HepG2 (cell line): Measurements from ENCODE around the gene CAVIN3. TPM values are rescaled to one million over a fixed set of nuclear protein-coding genes. Genes with fewer than 3 reads are reported as not detected.

Experiments
- ATAC-seq: fragments of 200-7000 bp; cut with Tn5 transposase; 3 replicates; pipeline ENCODE4 v1.9.1; 2020; ENCODE audit warnings: mild to moderate bottlenecking, moderate library complexity
- BruUV-seq: library from RNA; stranded (reverse); fragments of 400-500 nt; replicated peaks from 2 replicates; lab custom pipeline; 2021; lab: Mats Ljungman, UMichigan
- CTCF ChIA-PET: fragments of 300-600 bp; formaldehyde crosslinking; extraction: SDS; loops from one replicate; lab custom pipeline; 2021; ENCODE audit warnings: low total read pairs, inconsistent platforms, low intra/inter-chr PET ratio; lab: Yijun Ruan, JAX
- POLR2A ChIA-PET: fragments of 350-600 bp; sonication (Branson Sonifier 250); formaldehyde crosslinking; loops from one replicate; lab custom pipeline; 2020; ENCODE audit warnings: antibody characterized with exemption, inconsistent platforms; lab: Yijun Ruan, JAX
- DNase-seq: peaks from one replicate; pipeline ENCODE4 v3.0.0-alpha.2; 2015; ENCODE audit warnings: low spot score
- FAIRE-seq: peaks from 3 replicates; lab custom pipeline; 2011; peaks lifted over from hg19 to GRCh38; lab: Jason Lieb, UNC
- H2AFZ ChIP-seq: one replicate; pipeline ENCODE4 v1.6.1; 2011; ENCODE audit warnings: low read length, inconsistent platforms
- H3K27ac ChIP-seq: fragments of 300-600 bp; 3 replicates; pipeline ENCODE4 v1.8.0; 2011; ENCODE audit warnings: mixed run types, mild to moderate bottlenecking, mixed read lengths, low read length, inconsistent platforms; ENCODE audit not compliant: insufficient read depth; ENCODE audit errors: extremely low read length
- H3K27me3 ChIP-seq, 2 experiments: fragments of 200-600 bp in 1 of 2; 2 replicates in 1 of 2; 3 replicates in 1 of 2; pipeline versions ENCODE4 v1.6.0 to v1.8.0; 2011; ENCODE audit warnings: low read length in 2 of 2, mild to moderate bottlenecking in 2 of 2, moderate library complexity in 2 of 2, inconsistent platforms in 1 of 2; ENCODE audit not compliant: insufficient read depth in 2 of 2, control insufficient read depth in 1 of 2
- H3K36me3 ChIP-seq, 2 experiments: fragments of 200-600 bp in 1 of 2; replicated peaks in 1 of 2; 2 replicates in 1 of 2; 3 replicates in 1 of 2; pipeline versions ENCODE4 v1.5.1 to v1.8.0; 2011; ENCODE audit warnings: low read length in 2 of 2, inconsistent platforms in 1 of 2; ENCODE audit not compliant: insufficient read depth in 2 of 2, control insufficient read depth in 1 of 2
- H3K4me1 ChIP-seq: 2 replicates; pipeline ENCODE4 v1.5.1; 2012; ENCODE audit warnings: low read length, inconsistent platforms; ENCODE audit not compliant: insufficient read depth
- H3K4me2 ChIP-seq: 2 replicates; pipeline ENCODE4 v1.6.0; 2011; ENCODE audit warnings: low read depth, low read length, inconsistent platforms
- H3K4me3 ChIP-seq, 3 experiments: fragments of 200-600 bp in 1 of 3; sonication (generic), shearing (Covaris generic) in 1 of 3; replicated peaks in 1 of 3; 2 replicates each; pipeline ENCODE4 v1.5.1; 2011 to 2016; ENCODE audit warnings: low read length in 3 of 3, inconsistent platforms in 2 of 3, low read depth in 2 of 3, mild to moderate bottlenecking in 2 of 3, control low read depth in 1 of 3, mixed read lengths in 1 of 3; ENCODE audit not compliant: insufficient read depth in 1 of 3
- H3K79me2 ChIP-seq: one replicate; pipeline ENCODE4 v1.6.1; 2011; ENCODE audit warnings: low read length, inconsistent platforms; ENCODE audit not compliant: insufficient read depth
- H3K9ac ChIP-seq: 2 replicates; pipeline ENCODE4 v1.6.0; 2011; ENCODE audit warnings: mild to moderate bottlenecking, low read depth, low read length, inconsistent platforms; ENCODE audit not compliant: insufficient read depth
- H3K9me3 ChIP-seq: 2 replicates; pipeline ENCODE4 v1.5.1; 2012; ENCODE audit warnings: mild to moderate bottlenecking, low read length
- H4K20me1 ChIP-seq: 2 replicates; pipeline ENCODE4 v1.6.0; 2011; ENCODE audit warnings: inconsistent platforms, mild to moderate bottlenecking, low read length, moderate library complexity; ENCODE audit not compliant: insufficient read depth
- ARNT2 ChIP-seq: sonication (generic); formaldehyde crosslinking; IDR thresholded peaks from 2 replicates; pipeline ENCODE4 v1.8.0; 2022; ENCODE audit warnings: mild to moderate bottlenecking, low read depth, missing genetic modification reagents, moderate library complexity
- KAT7 ChIP-seq: IDR thresholded peaks from 2 replicates; pipeline ENCODE4 v1.6.1; 2018; ENCODE audit warnings: borderline replicate concordance, missing compliant biosample characterization
- MIER2 ChIP-seq: IDR thresholded peaks from 2 replicates; pipeline ENCODE4 v1.6.1; 2016; ENCODE audit warnings: missing biosample characterization, missing genetic modification reagents
- NFE2L1 ChIP-seq: sonication (generic); formaldehyde crosslinking; IDR thresholded peaks from 2 replicates; pipeline ENCODE4 v1.4.0; 2020; ENCODE audit warnings: missing genetic modification reagents, mild to moderate bottlenecking, borderline replicate concordance
- STAT6 ChIP-seq: sonication (generic); formaldehyde crosslinking; IDR thresholded peaks from 2 replicates; pipeline ENCODE4 v1.4.0; 2020; ENCODE audit warnings: missing genetic modification reagents, mild to moderate bottlenecking, borderline replicate concordance
- TAF1 ChIP-seq: sonication (generic); formaldehyde crosslinking; IDR thresholded peaks from 2 replicates; pipeline ENCODE4 v1.4.0; 2020; ENCODE audit warnings: missing genetic modification reagents
- TOE1 ChIP-seq: sonication (generic); formaldehyde crosslinking; IDR thresholded peaks from 2 replicates; pipeline ENCODE4 v1.4.0; 2020; ENCODE audit warnings: mild to moderate bottlenecking, missing genetic modification reagents
- XRCC5 ChIP-seq: fragments of 200-400 bp; formaldehyde crosslinking; optimal IDR thresholded peaks from 2 replicates; pipeline ENCODE3; 2017; ENCODE audit warnings: mild to moderate bottlenecking, low read length
- ZNF564 ChIP-seq: sonication (generic); formaldehyde crosslinking; IDR thresholded peaks from 2 replicates; pipeline ENCODE4 v1.8.1; 2023; ENCODE audit warnings: mild to moderate bottlenecking, missing genetic modification reagents
- ZNF724P ChIP-seq: sonication (generic); formaldehyde crosslinking; IDR thresholded peaks from 2 replicates; pipeline ENCODE4 v1.8.0; 2022; ENCODE audit warnings: missing genetic modification reagents, borderline replicate concordance
- ZNF773 ChIP-seq: sonication (generic); formaldehyde crosslinking; IDR thresholded peaks from 2 replicates; pipeline ENCODE4 v1.4.0; 2020; ENCODE audit warnings: missing genetic modification reagents, borderline replicate concordance
- WGBS: methylation state at CpG from one replicate; pipeline ENCODE4 v1.1.6; 2017; ENCODE audit warnings: low lambda C conversion rate; 5-methylcytosine and 5-hydroxymethylcytosine counted together
- in situ Hi-C: cut with HindIII; loops from 2 replicates; pipeline ENCODE4 v1.10.0; 2017; ENCODE audit warnings: low pct_unique_long_range_greater_than_20kb; ENCODE audit not compliant: extremely low pct_ligation_motif_present
- intact Hi-C: fragments of 100-400 bp; cut with micrococcal nuclease; formaldehyde crosslinking; loops from one replicate; pipeline ENCODE4 v1.10.0; 2022; ENCODE audit not compliant: unreplicated experiment
- polyA plus RNA-seq, 8 experiments: library from polyadenylated mRNA; depleted of rRNA in 3 of 8; stranded (reverse) in 7 of 8; unstranded in 1 of 8; fragments of >200 nt; fragmentation: Illumina TruSeq in 4 of 8; extraction: Trizol in 4 of 8; gene quantifications; 2 replicates each; pipeline versions ENCODE4 v1.2.1 to v1.2.3, GENCODE V29; 2011 to 2016; ENCODE audit warnings: low read depth in 4 of 8, missing spikeins in 1 of 8, mixed read lengths in 1 of 8; ENCODE audit not compliant: insufficient read depth in 1 of 8
- total RNA-seq, 5 experiments: library from RNA; depleted of rRNA; stranded (reverse); fragments of >200 nt; fragmentation: Illumina TruSeq; extraction: Trizol; gene quantifications; 2 replicates each; pipeline ENCODE4 v1.2.3, GENCODE V29; 2016; ENCODE audit warnings: low read depth in 1 of 5
- TF ChIP-seq, protein P1 (sequence below), 2 experiments: fragments of 450-650 bp in 1 of 2; sonication (generic) in 1 of 2; formaldehyde crosslinking; IDR thresholded peaks; 2 replicates each; pipeline versions ENCODE4 v1.5.0 to v1.8.0; 2020 to 2022; ENCODE audit warnings: mild to moderate bottlenecking in 1 of 2, missing genetic modification reagents in 1 of 2
- TF ChIP-seq, protein P2 (sequence below): sonication (generic); formaldehyde crosslinking; IDR thresholded peaks from 2 replicates; pipeline ENCODE4 v1.5.1; 2020; ENCODE audit warnings: mild to moderate bottlenecking, missing genetic modification reagents, moderate library complexity

The CAVIN3 gene
- total and polyA plus RNA-seq, 2 of the 13 experiments (the other 11 are each of a cell fraction or from before 2014, with no cell fraction given), result not detected

- TF ChIP-seq MIER2 (CRISPR knock-in tag), result no peak
- no peak for TF ChIP-seq ZNF724P
- TF ChIP-seq, all 625 proteins: peak for 8
Observed at GRCh38 chr11:6354651-6355485, 34.6 kb upstream of the CAVIN3 start (continued).

DNA sequence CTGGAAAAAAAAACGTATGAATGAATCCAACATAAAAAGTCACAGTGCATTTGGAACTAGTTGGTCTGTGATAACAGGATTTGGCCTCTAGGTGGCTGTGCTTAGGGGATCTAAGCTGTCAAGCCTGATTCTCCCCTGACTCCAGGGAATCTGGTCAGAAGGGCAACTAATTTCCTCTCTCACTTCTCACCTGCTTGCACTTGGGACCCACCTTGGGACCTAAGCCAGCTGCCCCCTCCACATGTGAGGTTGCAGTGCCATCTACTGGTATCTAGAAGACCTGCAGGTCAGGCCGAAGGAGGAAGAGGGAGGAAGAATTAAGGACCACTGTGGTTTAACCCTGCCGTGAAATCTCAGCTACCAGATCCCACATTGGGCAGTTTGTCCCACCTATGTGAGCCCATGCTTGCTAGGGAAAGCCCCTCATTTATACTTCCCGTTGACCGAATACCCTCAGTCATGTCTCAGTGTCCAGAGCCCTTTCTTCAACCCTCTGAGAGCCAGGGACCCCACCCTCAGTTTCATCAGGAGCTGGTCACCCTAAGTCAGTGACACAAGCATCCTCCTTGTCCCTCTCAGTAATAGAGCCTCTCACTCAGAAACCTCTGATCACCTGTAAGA is 33.2 kb upstream of the CAVIN3 start:
- POLR2A ChIA-PET, result no interaction called here
- TF ChIP-seq ARNT2 (CRISPR knock-in tag) (no peak), XRCC5 (peak; percentile 77), TOE1 (no peak), TAF1 (CRISPR knock-in tag) (no peak), STAT6 (CRISPR knock-in tag) (no peak), ZNF564 (CRISPR knock-in tag) (no peak), ZNF773 (CRISPR knock-in tag) (no peak), NFE2L1 (no peak), KAT7 (CRISPR knock-in tag) (no peak)
- TF ChIP-seq, protein P1, sequence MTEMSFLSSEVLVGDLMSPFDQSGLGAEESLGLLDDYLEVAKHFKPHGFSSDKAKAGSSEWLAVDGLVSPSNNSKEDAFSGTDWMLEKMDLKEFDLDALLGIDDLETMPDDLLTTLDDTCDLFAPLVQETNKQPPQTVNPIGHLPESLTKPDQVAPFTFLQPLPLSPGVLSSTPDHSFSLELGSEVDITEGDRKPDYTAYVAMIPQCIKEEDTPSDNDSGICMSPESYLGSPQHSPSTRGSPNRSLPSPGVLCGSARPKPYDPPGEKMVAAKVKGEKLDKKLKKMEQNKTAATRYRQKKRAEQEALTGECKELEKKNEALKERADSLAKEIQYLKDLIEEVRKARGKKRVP (CRISPR knock-in tag; IDR thresholded peaks at IDR 0.05), result no peak
- TF ChIP-seq, protein P2, sequence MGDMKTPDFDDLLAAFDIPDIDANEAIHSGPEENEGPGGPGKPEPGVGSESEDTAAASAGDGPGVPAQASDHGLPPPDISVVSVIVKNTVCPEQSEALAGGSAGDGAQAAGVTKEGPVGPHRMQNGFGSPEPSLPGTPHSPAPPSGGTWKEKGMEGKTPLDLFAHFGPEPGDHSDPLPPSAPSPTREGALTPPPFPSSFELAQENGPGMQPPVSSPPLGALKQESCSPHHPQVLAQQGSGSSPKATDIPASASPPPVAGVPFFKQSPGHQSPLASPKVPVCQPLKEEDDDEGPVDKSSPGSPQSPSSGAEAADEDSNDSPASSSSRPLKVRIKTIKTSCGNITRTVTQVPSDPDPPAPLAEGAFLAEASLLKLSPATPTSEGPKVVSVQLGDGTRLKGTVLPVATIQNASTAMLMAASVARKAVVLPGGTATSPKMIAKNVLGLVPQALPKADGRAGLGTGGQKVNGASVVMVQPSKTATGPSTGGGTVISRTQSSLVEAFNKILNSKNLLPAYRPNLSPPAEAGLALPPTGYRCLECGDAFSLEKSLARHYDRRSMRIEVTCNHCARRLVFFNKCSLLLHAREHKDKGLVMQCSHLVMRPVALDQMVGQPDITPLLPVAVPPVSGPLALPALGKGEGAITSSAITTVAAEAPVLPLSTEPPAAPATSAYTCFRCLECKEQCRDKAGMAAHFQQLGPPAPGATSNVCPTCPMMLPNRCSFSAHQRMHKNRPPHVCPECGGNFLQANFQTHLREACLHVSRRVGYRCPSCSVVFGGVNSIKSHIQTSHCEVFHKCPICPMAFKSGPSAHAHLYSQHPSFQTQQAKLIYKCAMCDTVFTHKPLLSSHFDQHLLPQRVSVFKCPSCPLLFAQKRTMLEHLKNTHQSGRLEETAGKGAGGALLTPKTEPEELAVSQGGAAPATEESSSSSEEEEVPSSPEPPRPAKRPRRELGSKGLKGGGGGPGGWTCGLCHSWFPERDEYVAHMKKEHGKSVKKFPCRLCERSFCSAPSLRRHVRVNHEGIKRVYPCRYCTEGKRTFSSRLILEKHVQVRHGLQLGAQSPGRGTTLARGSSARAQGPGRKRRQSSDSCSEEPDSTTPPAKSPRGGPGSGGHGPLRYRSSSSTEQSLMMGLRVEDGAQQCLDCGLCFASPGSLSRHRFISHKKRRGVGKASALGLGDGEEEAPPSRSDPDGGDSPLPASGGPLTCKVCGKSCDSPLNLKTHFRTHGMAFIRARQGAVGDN (CRISPR knock-in tag), result no peak

More for the DNA sequence above, 33.2 kb upstream of the CAVIN3 start:
- intact Hi-C loops (loop anchor here (1.0 to 10.0 kb wide), 4 partner anchors 56 to 879 kb away; no protein-coding TSS in a partner anchor), in situ Hi-C loops (loop anchor here (5.0 kb wide), 1 partner anchor 101 kb away; no protein-coding TSS in a partner anchor)
- H3K4me3 ChIP-seq, result no peak overlapping the region
- peak; percentile 94 for DNase-seq
- no TSS peak for BruUV-seq
- no peak overlapping the region for H3K27ac ChIP-seq
- peaks cover 22% of the 10 kb centered on the region for H3K4me1 ChIP-seq
- H3K36me3 ChIP-seq, result no peaks in the 10 kb centered on the region
- H3K79me2 ChIP-seq, result no peaks in the 10 kb centered on the region
- no peak overlapping the region for H3K4me2 ChIP-seq
- no peaks in the 10 kb centered on the region for H3K27me3 ChIP-seq
- CTCF ChIA-PET, result interaction anchor here (0.7 to 2.7 kb wide), 7 partner anchors 9 to 753 kb away, joined by 4 to 32 read pairs (median 6); no protein-coding TSS in a partner anchor
- no peaks in the 10 kb centered on the region for H4K20me1 ChIP-seq
- 0% methylated on average over 5 of the region's 5 CpGs for WGBS
- H3K9ac ChIP-seq, result no peak overlapping the region
- peak; percentile 99 for FAIRE-seq
- H3K9me3 ChIP-seq, result no peaks in the 10 kb centered on the region
- no peak overlapping the region for H2AFZ ChIP-seq
- ATAC-seq, result peak; percentile 96
